Skeletal muscle tissue (tissue), 4 donors: Measurements from ENCODE around the gene AKAP17A. TPM values are rescaled to one million over a fixed set of nuclear protein-coding genes. Genes with fewer than 3 reads are reported as not detected.

Experiments used
- H3K27ac ChIP-seq: one replicate; pipeline ENCODE4 v1.7.0; 2013; ENCODE audit warnings: mild to moderate bottlenecking, low read depth, low read length, inconsistent platforms
- H3K27me3 ChIP-seq, 3 donors: one replicate each; pipeline ENCODE4 v1.7.0; 2013; ENCODE audit warnings: low read length in 3 of 3; ENCODE audit not compliant: control insufficient read depth in 3 of 3, insufficient read depth in 3 of 3
- H3K36me3 ChIP-seq, 3 donors: one replicate each; pipeline ENCODE4 v1.7.0; 2013; ENCODE audit warnings: low read length in 3 of 3; ENCODE audit not compliant: control insufficient read depth in 3 of 3, insufficient read depth in 3 of 3
- H3K4me1 ChIP-seq, 3 donors: one replicate each; pipeline ENCODE4 v1.7.0; 2013; ENCODE audit warnings: low read length in 3 of 3, mild to moderate bottlenecking in 3 of 3; ENCODE audit not compliant: control insufficient read depth in 3 of 3, insufficient read depth in 3 of 3
- H3K4me3 ChIP-seq, 3 donors: one replicate each; pipeline ENCODE4 v1.7.0; 2013; ENCODE audit warnings: low read length in 3 of 3
- H3K9ac ChIP-seq, 3 donors: one replicate each; pipeline ENCODE4 v1.7.0; 2013; ENCODE audit warnings: low read length in 3 of 3, mild to moderate bottlenecking in 3 of 3, moderate library complexity in 2 of 3, low read depth in 1 of 3
- H3K9me3 ChIP-seq, 3 donors: one replicate each; pipeline ENCODE4 v1.7.0; 2013; ENCODE audit warnings: low read length in 3 of 3; ENCODE audit not compliant: control insufficient read depth in 3 of 3
- total RNA-seq: library from RNA; depleted of rRNA; stranded (reverse); fragments of >200 nt; gene quantifications from one replicate; pipeline ENCODE4 v1.2.3, GENCODE V29; 2014
- donor health status: Osteomylitis.

Gene AKAP17A
- total RNA-seq, 1 donor from 2014 or later, result 13.0 TPM

- Histone ChIP-seq H3K27ac (no peak overlapping the region), H3K4me1 (no peaks in the 10 kb centered on the region), H3K4me3 (no peak overlapping the region), H3K36me3 (no peaks in the 10 kb centered on the region), H3K27me3 (peaks cover 0 to 3% (median 0%) of the 10 kb centered on the region in 3 donors), H3K9ac (no peak overlapping the region), H3K9me3 (no peaks in the 10 kb centered on the region)
These were observed 8.5 kb upstream of the AKAP17A start for GRCh38 chrX:1582686-1583437.

- Histone ChIP-seq H3K27ac (no peak overlapping the region), H3K9ac (no peak overlapping the region), H3K9me3 (no peaks in the 10 kb centered on the region), H3K4me3 (no peak overlapping the region), H3K27me3 (peaks cover 0 to 3% (median 0%) of the 10 kb centered on the region in 3 donors), H3K36me3 (no peaks in the 10 kb centered on the region), H3K4me1 (no peaks in the 10 kb centered on the region)
These were observed 7.0 kb upstream of the AKAP17A start for GRCh38 chrX:1584237-1585011.

- Histone ChIP-seq H3K27me3 (peaks cover 0 to 3% (median 0%) of the 10 kb centered on the region in 3 donors), H3K27ac (no peak overlapping the region)
These were observed 4.2 kb upstream of the AKAP17A start for GRCh38 chrX:1587161-1587560.

GRCh38 chrX:1589356-1590130 lies 1.9 kb upstream of the AKAP17A start:
- H3K9ac ChIP-seq, result no peak overlapping the region
- peaks cover 16 to 26% (median 22%) of the 10 kb centered on the region in 3 donors for H3K4me1 ChIP-seq
- H3K27me3 ChIP-seq, result no peaks in the 10 kb centered on the region
- peaks cover 11 to 14% (median 12%) of the 10 kb centered on the region in 3 donors for H3K36me3 ChIP-seq
- no peaks in the 10 kb centered on the region for H3K9me3 ChIP-seq
- H3K4me3 ChIP-seq, result no peak overlapping the region
- H3K27ac ChIP-seq, result no peak overlapping the region

More at GRCh38 chrX:1587161-1587560, 4.2 kb upstream of the AKAP17A start:
- Histone ChIP-seq H3K4me1 (peaks cover under 1 to 3% (median 3%) of the 10 kb centered on the region in 3 donors), H3K9me3 (no peaks in the 10 kb centered on the region), H3K36me3 (no peaks in the 10 kb centered on the region), H3K9ac (no peak overlapping the region), H3K4me3 (no peak overlapping the region)

- H3K9ac ChIP-seq, result peak overlapping the region; percentile 86 to 95 (median 90)
- peaks cover 32 to 33% (median 32%) of the 10 kb centered on the region in 3 donors for H3K36me3 ChIP-seq
These were observed 562 bp downstream of the AKAP17A start for GRCh38 chrX:1591863-1592469.

GRCh38 chrX:1592470-1593142 lies 1.2 kb downstream of the AKAP17A start:
- no peaks in the 10 kb centered on the region for H3K27me3 ChIP-seq
- H3K27ac ChIP-seq, result peak overlapping the region; percentile 65
- peak overlapping the region; percentile 85 to 89 (median 85) for H3K4me3 ChIP-seq
- H3K9ac ChIP-seq, result peak overlapping the region; percentile 86 to 95 (median 90)
- H3K9me3 ChIP-seq, result no peaks in the 10 kb centered on the region
- H3K4me1 ChIP-seq, result peaks cover 16 to 26% (median 26%) of the 10 kb centered on the region in 3 donors
- peaks cover 39% of the 10 kb centered on the region in 3 donors for H3K36me3 ChIP-seq

More at GRCh38 chrX:1591863-1592469, 562 bp downstream of the AKAP17A start:
- Histone ChIP-seq H3K4me3 (peak overlapping the region; percentile 85 to 89 (median 85)), H3K27ac (peak overlapping the region; percentile 65), H3K9me3 (no peaks in the 10 kb centered on the region), H3K27me3 (no peaks in the 10 kb centered on the region), H3K4me1 (peaks cover 16 to 26% (median 26%) of the 10 kb centered on the region in 3 donors)

GRCh38 chrX:1593286-1594271 lies 2.2 kb downstream of the AKAP17A start:
- H3K4me3 ChIP-seq, result peak overlapping the region; percentile 85 to 89 (median 85)
- peak overlapping the region; percentile 86 to 95 (median 90) for H3K9ac ChIP-seq

GRCh38 chrX:1595711-1596060 lies 4.3 kb downstream of the AKAP17A start:
- H3K36me3 ChIP-seq, result peaks cover 58 to 67% (median 65%) of the 10 kb centered on the region in 3 donors
- no peaks in the 10 kb centered on the region for H3K27me3 ChIP-seq
- H3K4me1 ChIP-seq, result peaks cover 16 to 26% (median 26%) of the 10 kb centered on the region in 3 donors
- H3K27ac ChIP-seq, result no peak overlapping the region
- no peaks in the 10 kb centered on the region for H3K9me3 ChIP-seq
- H3K4me3 ChIP-seq, result no peak overlapping the region
- H3K9ac ChIP-seq, result no peak overlapping the region

More at GRCh38 chrX:1593286-1594271, 2.2 kb downstream of the AKAP17A start:
- Histone ChIP-seq H3K36me3 (peaks cover 41 to 47% (median 46%) of the 10 kb centered on the region in 3 donors), H3K27me3 (no peaks in the 10 kb centered on the region), H3K4me1 (peaks cover 16 to 26% (median 26%) of the 10 kb centered on the region in 3 donors), H3K27ac (no peak overlapping the region), H3K9me3 (no peaks in the 10 kb centered on the region)
